GF-D8 (cell line): Measurements from ENCODE around the gene BFAR.
"Not testable (repeated sequence)": the region's sequence is repeated elsewhere in the genome, so short reads cannot be mapped to it uniquely, and the experiment has no call there.

Experiments
- DNase-seq: peaks from one replicate; lab custom pipeline; 2025; lab: John Stamatoyannopoulos, UW

BFAR gene

GRCh38 chr16:14701859-14702258 lies 69.1 kb downstream of the BFAR start:
- not testable (repeated sequence) for DNase-seq

- not testable (repeated sequence) for DNase-seq
Measured at GRCh38 chr16:14702672-14703071, 69.9 kb downstream of the BFAR start.

GRCh38 chr16:14703156-14704011 lies 70.6 kb downstream of the BFAR start, which contains the start of gene NPIPA3:
TSS of gene NPIPA3 (plus strand) at chr16:14703411. CDS start at chr16:14708944, 5,533 bp downstream.
- not testable (repeated sequence) for DNase-seq
